NCI-H446 treated with DMSO at 0.1 percent for 48 hours (cell line): ENCODE measurements around the gene GRIFIN.

ENCODE experiments used
- DNase-seq: peaks from one replicate; lab custom pipeline; 2025; lab: John Stamatoyannopoulos, UW

GRIFIN gene

GRCh38 chr7:2476298-2476697 lies at the start of gene GRIFIN:
Gene GRIFIN, minus strand, starts transcription at chr7:2476398. Its CDS starts 15 bp downstream, at chr7:2476383.
- no peak for DNase-seq

- DNase-seq = no peak
Measured at GRCh38 chr7:2524808-2525657, 48.8 kb upstream of the GRIFIN start.

- DNase-seq = no peak
Measured at GRCh38 chr7:2523941-2524807, 48.0 kb upstream of the GRIFIN start.

- no peak for DNase-seq
Measured at GRCh38 chr7:2523461-2523936, 47.3 kb upstream of the GRIFIN start.

- no peak for DNase-seq
Measured at GRCh38 chr7:2522780-2523433, 46.7 kb upstream of the GRIFIN start.

GRCh38 chr7:2521952-2522591 lies 45.9 kb upstream of the GRIFIN start:
- no peak for DNase-seq

- DNase-seq = no peak
Measured at GRCh38 chr7:2521341-2521745, 45.1 kb upstream of the GRIFIN start.

- no peak for DNase-seq
Measured at GRCh38 chr7:2520761-2521290, 44.6 kb upstream of the GRIFIN start.

GRCh38 chr7:2520131-2520760 lies 44.0 kb upstream of the GRIFIN start:
- no peak for DNase-seq

GRCh38 chr7:2519119-2519930 lies 43.1 kb upstream of the GRIFIN start, which contains the start of gene LFNG:
Gene LFNG, plus strand, starts transcription at chr7:2519774. Its CDS starts 88 bp downstream, at chr7:2519862.
- DNase-seq = peak; percentile 67

GRCh38 chr7:2518737-2519118 lies 42.5 kb upstream of the GRIFIN start:
- DNase-seq = no peak

- no peak for DNase-seq
Measured at GRCh38 chr7:2517678-2518507, 41.7 kb upstream of the GRIFIN start.

- no peak for DNase-seq
Measured at GRCh38 chr7:2517026-2517425, 40.8 kb upstream of the GRIFIN start.

- DNase-seq = no peak
Measured at GRCh38 chr7:2516194-2516555, 40.0 kb upstream of the GRIFIN start.

GRCh38 chr7:2515424-2516193 lies 39.4 kb upstream of the GRIFIN start:
- DNase-seq = no peak

- DNase-seq = no peak
Measured at GRCh38 chr7:2514473-2515423, 38.5 kb upstream of the GRIFIN start.

- DNase-seq = no peak
Measured at GRCh38 chr7:2513702-2514101, 37.5 kb upstream of the GRIFIN start.
